SKM-1 treated with dmso at 0.1 percent for 144 hours (cell line): ENCODE data around the gene ANXA9.

Experiments
- DNase-seq: peaks from one replicate; lab custom pipeline; 2025; ENCODE audit not compliant: unreplicated experiment; lab: John Stamatoyannopoulos, UW

ANXA9 gene

GRCh38 chr1:150981805-150982712 lies at the start of gene ANXA9:
Gene ANXA9, plus strand, starts transcription at chr1:150982292. Its CDS starts 814 bp downstream, at chr1:150983106.
- no peak for DNase-seq

- DNase-seq, result no peak
Observed at GRCh38 chr1:150944856-150945255, 37.2 kb upstream of the ANXA9 start.

- DNase-seq, result no peak
Observed at GRCh38 chr1:150954708-150955107, 27.4 kb upstream of the ANXA9 start.

GRCh38 chr1:150955280-150955679 lies 26.8 kb upstream of the ANXA9 start:
- DNase-seq, result no peak

GRCh38 chr1:150957666-150958065 lies 24.4 kb upstream of the ANXA9 start:
- DNase-seq, result no peak

GRCh38 chr1:150960646-150961045 lies 21.4 kb upstream of the ANXA9 start:
- DNase-seq, result no peak

- no peak for DNase-seq
Observed at GRCh38 chr1:150961756-150962155, 20.3 kb upstream of the ANXA9 start.

GRCh38 chr1:150963321-150964163 lies 18.6 kb upstream of the ANXA9 start:
- DNase-seq, result no peak

- no peak for DNase-seq
Observed at GRCh38 chr1:150964164-150964489, 18.0 kb upstream of the ANXA9 start.

- no peak for DNase-seq
Observed at GRCh38 chr1:150965605-150966004, 16.5 kb upstream of the ANXA9 start.

GRCh38 chr1:150966011-150966410 lies 16.1 kb upstream of the ANXA9 start:
- DNase-seq, result no peak

- no peak for DNase-seq
Observed at GRCh38 chr1:150967936-150968335, 14.2 kb upstream of the ANXA9 start.

- no peak for DNase-seq
Observed at GRCh38 chr1:150968491-150968890, 13.6 kb upstream of the ANXA9 start.

GRCh38 chr1:150969626-150970025 lies 12.5 kb upstream of the ANXA9 start:
- DNase-seq, result no peak

- no peak for DNase-seq
Observed at GRCh38 chr1:150970808-150971582, 11.1 kb upstream of the ANXA9 start.

GRCh38 chr1:150971583-150972416 lies 10.3 kb upstream of the ANXA9 start:
- no peak for DNase-seq

- no peak for DNase-seq
Observed at GRCh38 chr1:150972417-150972940, 9.6 kb upstream of the ANXA9 start.

- DNase-seq, result no peak
Observed at GRCh38 chr1:150973258-150973835, 8.7 kb upstream of the ANXA9 start.

GRCh38 chr1:150973836-150974579 lies 8.1 kb upstream of the ANXA9 start:
- DNase-seq, result peak; percentile 41
